ENCODE results near the gene C12orf56. TPM values are rescaled to one million over a fixed set of nuclear protein-coding genes. Genes with fewer than 3 reads are reported as not detected.
"Not testable (repeated sequence)": the region's sequence is repeated elsewhere in the genome, so short reads cannot be mapped to it uniquely, and the experiment has no call there.

C12orf56 gene
- total RNA-seq, 1 donor from 2014 or later, result 0.92 TPM

GRCh38 chr12:64387197-64387816 is 3.3 kb downstream of the C12orf56 start:
- peak; percentile 30 for DNase-seq

- no peak for DNase-seq
These were observed 5.1 kb downstream of the C12orf56 start for GRCh38 chr12:64385468-64385867.

- no peak for DNase-seq
These were observed 5.5 kb downstream of the C12orf56 start for GRCh38 chr12:64385019-64385418.

GRCh38 chr12:64383675-64384074 is 6.9 kb downstream of the C12orf56 start:
- DNase-seq, result no peak

GRCh38 chr12:64362721-64363305 is 27.7 kb downstream of the C12orf56 start:
- no peak for DNase-seq

- DNase-seq, result not testable (repeated sequence)
These were observed 29.4 kb downstream of the C12orf56 start for GRCh38 chr12:64361173-64361572.

GRCh38 chr12:64356209-64356608 is 34.3 kb downstream of the C12orf56 start:
- DNase-seq, result not testable (repeated sequence)

- DNase-seq, result no peak
These were observed 38.4 kb downstream of the C12orf56 start for GRCh38 chr12:64352181-64352580.

GRCh38 chr12:64351265-64351664 is 39.3 kb downstream of the C12orf56 start:
- DNase-seq, result no peak

- DNase-seq, result no peak
These were observed 42.9 kb downstream of the C12orf56 start for GRCh38 chr12:64347630-64348029.

- not testable (repeated sequence) for DNase-seq
These were observed 45.9 kb downstream of the C12orf56 start for GRCh38 chr12:64344631-64345030.

GRCh38 chr12:64340546-64340945 is 50.0 kb downstream of the C12orf56 start:
- DNase-seq, result not testable (repeated sequence)

- DNase-seq, result peak; percentile 61
These were observed 54.6 kb downstream of the C12orf56 start for GRCh38 chr12:64335886-64336466.

- DNase-seq, result no peak
These were observed 57.6 kb downstream of the C12orf56 start for GRCh38 chr12:64332938-64333337.

GRCh38 chr12:64332296-64332695 is 58.3 kb downstream of the C12orf56 start:
- no peak for DNase-seq

- not testable (repeated sequence) for DNase-seq
These were observed 61.4 kb downstream of the C12orf56 start for GRCh38 chr12:64329031-64329710.

- DNase-seq, result no peak
These were observed 65.5 kb downstream of the C12orf56 start for GRCh38 chr12:64325055-64325454.

- DNase-seq, result no peak
These were observed 66.9 kb downstream of the C12orf56 start for GRCh38 chr12:64323476-64324225.

- DNase-seq, result no peak
These were observed 67.6 kb downstream of the C12orf56 start for GRCh38 chr12:64323006-64323405.

GRCh38 chr12:64320611-64321010 is 69.9 kb downstream of the C12orf56 start:
- no peak for DNase-seq

- DNase-seq, result not testable (repeated sequence)
These were observed 70.9 kb downstream of the C12orf56 start for GRCh38 chr12:64319540-64320225.

- no peak for DNase-seq
These were observed 72.0 kb downstream of the C12orf56 start for GRCh38 chr12:64318605-64319004.
